Fibroblast of the conjunctiva (primary cell): ENCODE measurements around the gene METTL6.
"Not testable (repeated sequence)": the region's sequence is repeated elsewhere in the genome, so short reads cannot be mapped to it uniquely, and the experiment has no call there.

Source experiments
- DNase-seq: peaks from one replicate; pipeline ENCODE4 v3.0.0-alpha.2; 2010; ENCODE audit warnings: low read depth

Gene METTL6

GRCh38 chr3:15364078-15364477 is 63.3 kb downstream of the METTL6 start:
- DNase-seq: not testable (repeated sequence)

DNA sequence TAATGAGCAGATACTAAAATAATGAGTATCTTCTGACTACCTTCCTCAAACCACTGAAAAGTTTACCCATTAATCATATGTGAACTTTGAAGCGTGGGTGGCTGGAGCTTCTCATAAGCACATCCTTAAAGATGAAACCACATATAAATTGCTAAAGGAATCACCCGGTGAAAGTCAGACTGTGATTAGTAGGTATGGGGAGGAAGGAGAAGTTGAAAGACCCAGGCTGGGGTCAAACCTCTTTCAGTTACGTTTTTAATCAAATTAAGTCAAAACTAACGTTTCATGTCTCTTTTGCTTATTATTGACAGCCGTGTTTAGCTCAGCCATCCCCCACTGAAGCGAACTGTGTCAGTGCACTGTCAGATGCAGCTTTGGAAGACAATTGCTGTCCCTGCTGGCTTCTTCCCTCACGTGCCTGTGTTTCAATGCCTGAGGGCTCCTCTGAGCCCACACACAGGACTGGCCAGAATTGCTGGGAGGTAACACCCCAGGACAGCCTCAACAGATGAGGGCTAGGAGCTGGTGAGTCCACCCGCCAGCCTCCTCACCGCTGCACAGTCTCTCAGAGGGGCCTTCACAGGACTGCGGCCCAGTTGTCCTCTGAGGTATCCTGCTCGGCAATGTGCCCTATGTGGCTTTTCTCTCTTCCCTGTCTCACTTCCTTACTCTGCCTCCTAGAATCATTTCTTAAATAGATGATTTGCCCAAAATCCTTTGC is 65.7 kb downstream of the METTL6 start:
- DNase-seq: no peak

GRCh38 chr3:15360788-15361493 is 66.4 kb downstream of the METTL6 start:
- peak; percentile 58 for DNase-seq
